Nephron (organoid): ENCODE measurements around the gene GALNT13.

ENCODE experiments used
- H3K27ac Mint-ChIP-seq, 3 experiments: 2 replicates each; pipeline ENCODE4 v1.8.0; 2020; ENCODE audit warnings: mixed read lengths in 3 of 3, mild to moderate bottlenecking in 2 of 3, moderate library complexity in 1 of 3
- H3K27me3 Mint-ChIP-seq: 2 replicates; pipeline ENCODE4 v1.8.0; 2021; ENCODE audit warnings: low read depth, mild to moderate bottlenecking, moderate library complexity, mixed read lengths
- H3K36me3 Mint-ChIP-seq: 2 replicates; pipeline ENCODE4 v1.8.0; 2020; ENCODE audit warnings: low read depth, mixed read lengths
- H3K4me1 Mint-ChIP-seq: 2 replicates; pipeline ENCODE4 v1.8.0; 2020; ENCODE audit warnings: mixed read lengths
- H3K4me3 Mint-ChIP-seq, 3 experiments: 2 replicates each; pipeline ENCODE4 v1.8.0; 2020; ENCODE audit warnings: mild to moderate bottlenecking in 3 of 3, mixed read lengths in 3 of 3, moderate library complexity in 2 of 3
- H3K9me3 Mint-ChIP-seq: 2 replicates; pipeline ENCODE4 v1.8.0; 2020; ENCODE audit warnings: mixed read lengths
- CTCF ChIP-seq, 3 experiments: fragments of 200-600 bp; sonication (generic); IDR thresholded peaks; one replicate each; pipeline ENCODE4 v1.5.0; 2021; ENCODE audit warnings: antibody characterized with exemption in 3 of 3; ENCODE audit not compliant: unreplicated experiment in 3 of 3

The GALNT13 gene

GRCh38 chr2:153917570-153917969, 45.8 kb downstream of the GALNT13 start:
- Mint-ChIP-seq H3K27ac (no peak overlapping the region), H3K4me1 (no peaks in the 10 kb centered on the region), H3K27me3 (no peaks in the 10 kb centered on the region), H3K9me3 (no peaks in the 10 kb centered on the region), H3K4me3 (no peak overlapping the region), H3K36me3 (no peaks in the 10 kb centered on the region)
- TF ChIP-seq CTCF (IDR thresholded peaks at IDR 0.05; ENCODE audit: unreplicated experiment in 3 of 3), result no peak

GRCh38 chr2:153935511-153935910, 63.8 kb downstream of the GALNT13 start:
- Mint-ChIP-seq H3K4me3 (no peak overlapping the region), H3K36me3 (no peaks in the 10 kb centered on the region)

GRCh38 chr2:153939124-153939796, 67.5 kb downstream of the GALNT13 start:
- Mint-ChIP-seq H3K4me3 (no peak overlapping the region), H3K36me3 (no peaks in the 10 kb centered on the region), H3K9me3 (no peaks in the 10 kb centered on the region), H3K27me3 (no peaks in the 10 kb centered on the region), H3K27ac (no peak overlapping the region), H3K4me1 (no peaks in the 10 kb centered on the region)
- TF ChIP-seq CTCF (IDR thresholded peaks at IDR 0.05; ENCODE audit: unreplicated experiment in 3 of 3), result no peak

More at GRCh38 chr2:153935511-153935910, 63.8 kb downstream of the GALNT13 start:
- no peaks in the 10 kb centered on the region for H3K27me3 Mint-ChIP-seq
- no peak overlapping the region for H3K27ac Mint-ChIP-seq
- H3K4me1 Mint-ChIP-seq, result no peaks in the 10 kb centered on the region
- TF ChIP-seq CTCF (IDR thresholded peaks at IDR 0.05; ENCODE audit: unreplicated experiment in 3 of 3), result no peak
- H3K9me3 Mint-ChIP-seq, result peaks cover 3% of the 10 kb centered on the region

- Mint-ChIP-seq H3K27me3 (no peaks in the 10 kb centered on the region), H3K27ac (no peak overlapping the region)
- TF ChIP-seq CTCF (IDR thresholded peaks at IDR 0.05; ENCODE audit: unreplicated experiment in 3 of 3), result no peak
Measured at GRCh38 chr2:153940511-153940910, 68.8 kb downstream of the GALNT13 start.

GRCh38 chr2:153944800-153945199, 73.1 kb downstream of the GALNT13 start:
- H3K9me3 Mint-ChIP-seq, result peaks cover 3% of the 10 kb centered on the region
- H3K27me3 Mint-ChIP-seq, result no peaks in the 10 kb centered on the region
- H3K4me3 Mint-ChIP-seq, result no peak overlapping the region
- no peak for TF ChIP-seq CTCF (IDR thresholded peaks at IDR 0.05; ENCODE audit: unreplicated experiment in 3 of 3)
- H3K4me1 Mint-ChIP-seq, result no peaks in the 10 kb centered on the region
- no peak overlapping the region for H3K27ac Mint-ChIP-seq
- no peaks in the 10 kb centered on the region for H3K36me3 Mint-ChIP-seq

More at GRCh38 chr2:153940511-153940910, 68.8 kb downstream of the GALNT13 start:
- Mint-ChIP-seq H3K4me3 (no peak overlapping the region), H3K36me3 (no peaks in the 10 kb centered on the region), H3K4me1 (no peaks in the 10 kb centered on the region), H3K9me3 (no peaks in the 10 kb centered on the region)

- Mint-ChIP-seq H3K9me3 (peaks cover 3% of the 10 kb centered on the region), H3K4me3 (no peak overlapping the region), H3K4me1 (no peaks in the 10 kb centered on the region), H3K36me3 (no peaks in the 10 kb centered on the region), H3K27ac (no peak overlapping the region), H3K27me3 (no peaks in the 10 kb centered on the region)
- no peak for TF ChIP-seq CTCF (IDR thresholded peaks at IDR 0.05; ENCODE audit: unreplicated experiment in 3 of 3)
Measured at GRCh38 chr2:153946036-153946435, 74.3 kb downstream of the GALNT13 start.
